GM12801 (cell line): ENCODE measurements around the gene TMC1.

Experiments
- TF ChIP-seq, protein P1 (sequence below): IDR thresholded peaks from one replicate; pipeline ENCODE4 v1.5.1; 2011; ENCODE audit warnings: control low read depth; ENCODE audit not compliant: insufficient read length; ENCODE audit errors: extremely low read depth

Gene TMC1

DNA sequence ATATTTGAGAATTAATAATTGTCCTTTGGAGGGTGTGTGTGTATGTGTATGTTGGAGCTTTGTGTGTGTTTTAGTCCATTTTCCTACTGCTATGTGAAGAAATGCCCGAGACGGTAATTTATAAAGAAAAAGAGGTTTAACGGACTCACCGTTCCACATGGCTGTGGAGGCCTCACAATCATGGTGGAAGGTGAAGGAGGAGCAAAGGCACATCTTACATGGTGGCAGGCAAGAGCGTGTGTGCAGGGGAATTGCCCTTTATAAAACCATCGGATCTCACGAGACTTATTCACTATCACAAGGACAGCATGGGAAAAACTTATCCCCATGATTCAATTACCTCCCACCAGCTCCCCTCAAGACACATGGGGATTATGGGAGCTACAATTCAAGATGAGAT is 44.1 kb downstream of the TMC1 start:
- TF ChIP-seq, protein P1, sequence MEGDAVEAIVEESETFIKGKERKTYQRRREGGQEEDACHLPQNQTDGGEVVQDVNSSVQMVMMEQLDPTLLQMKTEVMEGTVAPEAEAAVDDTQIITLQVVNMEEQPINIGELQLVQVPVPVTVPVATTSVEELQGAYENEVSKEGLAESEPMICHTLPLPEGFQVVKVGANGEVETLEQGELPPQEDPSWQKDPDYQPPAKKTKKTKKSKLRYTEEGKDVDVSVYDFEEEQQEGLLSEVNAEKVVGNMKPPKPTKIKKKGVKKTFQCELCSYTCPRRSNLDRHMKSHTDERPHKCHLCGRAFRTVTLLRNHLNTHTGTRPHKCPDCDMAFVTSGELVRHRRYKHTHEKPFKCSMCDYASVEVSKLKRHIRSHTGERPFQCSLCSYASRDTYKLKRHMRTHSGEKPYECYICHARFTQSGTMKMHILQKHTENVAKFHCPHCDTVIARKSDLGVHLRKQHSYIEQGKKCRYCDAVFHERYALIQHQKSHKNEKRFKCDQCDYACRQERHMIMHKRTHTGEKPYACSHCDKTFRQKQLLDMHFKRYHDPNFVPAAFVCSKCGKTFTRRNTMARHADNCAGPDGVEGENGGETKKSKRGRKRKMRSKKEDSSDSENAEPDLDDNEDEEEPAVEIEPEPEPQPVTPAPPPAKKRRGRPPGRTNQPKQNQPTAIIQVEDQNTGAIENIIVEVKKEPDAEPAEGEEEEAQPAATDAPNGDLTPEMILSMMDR, result no peak

GRCh38 chr9:72574156-72574810 is 52.9 kb downstream of the TMC1 start:
- TF ChIP-seq, protein P1, result no peak

- TF ChIP-seq, protein P1, result no peak
Observed at GRCh38 chr9:72575666-72576065, 54.3 kb downstream of the TMC1 start.

DNA sequence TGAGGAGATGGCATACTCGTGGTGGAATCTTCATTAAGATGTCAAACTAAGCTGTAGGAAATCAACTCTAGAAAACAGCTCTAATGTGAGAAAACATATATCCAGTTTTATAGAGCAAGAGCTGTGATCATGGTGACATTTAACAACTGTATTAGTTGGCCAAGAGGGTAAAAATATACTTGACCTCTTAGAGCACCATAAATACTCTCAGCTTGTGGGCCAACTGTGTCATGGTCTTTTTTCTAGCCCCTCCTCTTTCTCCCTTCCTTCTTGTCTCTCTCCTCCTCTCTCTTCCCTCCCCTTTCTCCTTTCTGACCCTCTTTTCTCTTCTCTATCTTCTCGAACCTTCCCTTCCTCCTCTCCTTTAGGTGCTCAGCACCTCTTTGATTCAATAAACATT is 54.7 kb downstream of the TMC1 start:
- TF ChIP-seq, protein P1, result no peak

DNA sequence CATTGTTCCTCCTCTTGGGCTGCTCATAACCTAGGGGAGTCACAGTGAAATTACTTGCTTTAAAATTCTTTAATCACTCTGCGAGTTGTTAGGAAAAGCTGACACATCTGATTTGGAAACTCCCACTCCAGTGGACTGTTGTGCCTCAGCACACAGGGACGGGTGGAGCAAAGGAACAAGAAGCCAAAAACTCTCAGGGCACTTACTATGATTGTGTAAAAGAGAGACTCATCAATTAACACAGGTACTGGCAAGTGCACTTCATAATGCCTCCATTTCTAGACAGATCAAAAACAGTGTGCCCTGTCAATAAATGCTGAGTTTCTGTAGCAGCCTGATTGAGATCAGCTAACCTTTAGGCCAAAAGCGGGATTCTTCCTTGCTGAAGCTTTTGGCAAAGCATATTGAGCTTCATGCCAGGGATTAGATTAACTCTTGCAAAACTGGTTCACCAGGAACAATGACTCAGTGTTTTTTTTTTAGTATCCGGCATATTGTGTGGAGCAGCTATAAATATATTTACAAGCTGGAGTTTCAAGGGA is 55.9 kb downstream of the TMC1 start:
- TF ChIP-seq, protein P1, result no peak

GRCh38 chr9:72579190-72579589 is 57.8 kb downstream of the TMC1 start:
- TF ChIP-seq, protein P1, result no peak

GRCh38 chr9:72579880-72580550 is 58.6 kb downstream of the TMC1 start:
- TF ChIP-seq, protein P1, result no peak
